HG03571 (cell line): Measurements from ENCODE around the gene ALKBH4.
"Not testable (repeated sequence)": the region's sequence is repeated elsewhere in the genome, so short reads cannot be mapped to it uniquely, and the experiment has no call there.

ENCODE experiments used
- ATAC-seq: cut with Tn5 transposase; IDR thresholded peaks from one replicate; pipeline ENCODE4 v1.9.1; 2021; ENCODE audit not compliant: unreplicated experiment

ALKBH4 gene

GRCh38 chr7:102478314-102479208 is 13.9 kb upstream of the ALKBH4 start, which contains the start of gene POLR2J:
Gene POLR2J (minus strand): TSS chr7:102478922. CDS start chr7:102478860, 62 bp downstream.
- ATAC-seq = peak; percentile 83

DNA sequence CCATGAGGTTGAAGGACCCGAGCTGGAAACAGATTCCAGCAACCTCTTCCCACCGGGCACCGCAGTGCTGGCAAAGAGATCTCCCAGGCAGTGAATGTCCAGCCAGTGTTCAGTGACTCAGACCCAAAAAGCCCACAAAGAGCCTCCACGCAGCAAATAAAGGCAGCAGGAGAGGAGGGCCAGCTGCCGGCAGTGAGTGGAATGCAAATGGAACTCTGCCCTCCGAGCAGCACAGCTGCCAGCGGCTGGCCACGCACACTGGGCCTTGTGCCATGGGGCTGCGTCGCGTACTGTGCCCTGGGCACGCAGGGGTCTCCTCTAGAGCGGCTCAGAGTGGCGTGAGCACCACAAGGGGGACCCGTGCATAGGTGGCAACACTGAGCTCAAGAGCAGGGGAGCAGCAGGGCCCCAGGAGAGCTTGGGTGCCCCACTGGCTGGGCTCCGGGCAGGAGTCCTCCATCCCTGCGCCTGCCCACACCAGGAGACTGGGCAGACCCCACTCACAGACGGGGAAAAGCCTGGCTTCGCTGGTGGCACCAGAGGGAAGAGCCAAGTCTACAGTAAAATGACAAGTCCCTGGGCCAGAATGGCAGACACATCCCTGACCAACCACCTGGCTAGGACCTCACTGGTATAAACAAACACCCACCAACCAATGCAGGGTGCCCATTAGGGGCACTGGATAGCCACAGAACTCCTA is 10.2 kb upstream of the ALKBH4 start:
- ATAC-seq = not testable (repeated sequence)

GRCh38 chr7:102474116-102474515 is 9.5 kb upstream of the ALKBH4 start:
- not testable (repeated sequence) for ATAC-seq

DNA sequence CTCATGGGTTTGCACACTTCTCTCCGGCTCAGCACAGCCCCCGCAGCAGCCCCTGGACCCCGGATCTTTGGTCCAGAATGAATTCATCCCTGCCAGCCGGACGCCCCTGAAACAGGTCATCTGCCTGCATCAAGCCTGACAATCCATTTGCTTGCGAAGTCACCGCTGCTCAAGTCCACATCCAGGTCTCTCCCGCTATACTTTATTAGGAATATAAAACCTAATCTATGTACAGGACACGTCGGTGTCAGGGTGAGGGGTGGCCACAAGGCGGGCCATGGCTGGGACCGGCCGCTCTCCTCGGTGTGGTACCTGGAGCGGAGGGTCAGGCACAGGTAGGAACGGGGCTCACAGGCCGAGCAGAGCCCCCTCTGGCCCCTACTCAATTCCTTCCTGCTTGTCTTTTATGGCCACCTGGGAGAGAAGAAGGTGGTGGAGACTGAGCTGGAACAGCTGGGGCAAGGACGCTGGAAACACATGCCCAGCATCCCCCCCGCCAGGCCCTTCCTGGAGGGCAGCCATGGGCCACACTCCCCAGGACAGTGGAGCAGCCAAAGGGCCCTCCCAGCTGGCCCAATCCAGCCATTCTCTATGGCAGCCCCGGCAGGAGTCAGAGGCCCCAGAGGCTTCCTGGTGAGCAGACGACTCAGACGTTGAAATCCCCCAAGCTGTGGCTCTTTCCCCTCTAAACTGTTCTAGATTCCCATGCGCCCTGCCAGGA is 8.8 kb upstream of the ALKBH4 start:
- ATAC-seq = no peak

DNA sequence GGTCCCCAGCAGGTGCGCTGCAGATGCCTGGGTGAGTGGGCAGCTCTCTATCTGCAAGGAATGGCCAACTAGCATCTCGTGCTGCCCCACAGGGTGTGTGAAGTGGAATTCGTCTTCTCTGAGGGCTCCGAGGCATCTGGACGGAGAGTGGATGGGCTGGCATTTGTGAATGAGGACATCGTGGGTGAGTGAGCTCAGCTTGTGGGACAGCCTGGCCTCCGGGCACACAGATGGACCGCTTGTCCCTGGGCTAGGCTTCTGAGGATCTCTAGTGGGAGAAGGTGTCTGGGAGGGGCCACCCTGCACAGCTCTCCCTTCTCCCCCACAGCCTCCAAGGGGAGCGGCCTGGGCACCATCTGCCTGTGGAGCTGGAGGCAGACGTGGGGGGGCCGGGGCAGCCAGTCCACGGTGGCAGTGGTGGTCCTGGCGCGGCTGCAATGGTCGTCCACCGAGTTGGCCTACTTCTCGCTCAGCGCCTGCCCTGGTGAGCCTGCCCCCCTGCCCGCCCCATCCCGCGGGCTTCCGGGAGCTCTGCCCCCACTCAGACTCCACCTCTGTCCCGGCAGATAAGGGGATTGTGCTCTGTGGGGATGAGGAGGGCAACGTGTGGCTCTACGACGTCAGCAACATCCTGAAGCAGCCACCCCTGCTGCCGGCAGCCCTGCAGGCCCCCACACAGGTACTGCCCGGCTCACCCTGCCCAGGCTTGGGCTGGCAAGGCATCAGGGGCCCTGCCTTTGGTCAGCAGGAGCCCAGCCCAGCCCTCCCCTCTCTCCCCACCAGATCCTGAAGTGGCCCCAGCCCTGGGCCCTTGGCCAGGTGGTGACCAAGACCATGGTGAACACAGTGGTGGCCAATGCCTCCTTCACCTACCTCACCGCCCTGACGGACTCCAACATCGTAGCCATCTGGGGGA is 7.7 kb upstream of the ALKBH4 start:
- no peak for ATAC-seq

DNA sequence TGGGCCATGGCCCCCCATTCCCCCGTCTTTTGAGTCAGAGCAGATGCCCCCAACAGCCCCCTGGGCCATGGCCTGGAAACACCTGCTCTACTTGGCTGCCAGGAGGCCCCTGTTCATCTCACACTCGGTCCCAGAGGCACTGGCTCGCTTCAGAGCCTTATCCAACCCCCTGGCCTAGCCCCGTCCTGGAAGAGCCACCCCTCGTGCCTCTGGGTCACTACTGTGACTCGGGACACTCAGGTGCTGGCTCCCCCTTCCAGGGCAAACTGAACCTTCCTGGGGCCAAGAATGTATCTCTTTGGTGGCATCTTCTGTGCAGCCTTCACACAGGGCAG is 7.1 kb upstream of the ALKBH4 start:
- ATAC-seq = no peak

DNA sequence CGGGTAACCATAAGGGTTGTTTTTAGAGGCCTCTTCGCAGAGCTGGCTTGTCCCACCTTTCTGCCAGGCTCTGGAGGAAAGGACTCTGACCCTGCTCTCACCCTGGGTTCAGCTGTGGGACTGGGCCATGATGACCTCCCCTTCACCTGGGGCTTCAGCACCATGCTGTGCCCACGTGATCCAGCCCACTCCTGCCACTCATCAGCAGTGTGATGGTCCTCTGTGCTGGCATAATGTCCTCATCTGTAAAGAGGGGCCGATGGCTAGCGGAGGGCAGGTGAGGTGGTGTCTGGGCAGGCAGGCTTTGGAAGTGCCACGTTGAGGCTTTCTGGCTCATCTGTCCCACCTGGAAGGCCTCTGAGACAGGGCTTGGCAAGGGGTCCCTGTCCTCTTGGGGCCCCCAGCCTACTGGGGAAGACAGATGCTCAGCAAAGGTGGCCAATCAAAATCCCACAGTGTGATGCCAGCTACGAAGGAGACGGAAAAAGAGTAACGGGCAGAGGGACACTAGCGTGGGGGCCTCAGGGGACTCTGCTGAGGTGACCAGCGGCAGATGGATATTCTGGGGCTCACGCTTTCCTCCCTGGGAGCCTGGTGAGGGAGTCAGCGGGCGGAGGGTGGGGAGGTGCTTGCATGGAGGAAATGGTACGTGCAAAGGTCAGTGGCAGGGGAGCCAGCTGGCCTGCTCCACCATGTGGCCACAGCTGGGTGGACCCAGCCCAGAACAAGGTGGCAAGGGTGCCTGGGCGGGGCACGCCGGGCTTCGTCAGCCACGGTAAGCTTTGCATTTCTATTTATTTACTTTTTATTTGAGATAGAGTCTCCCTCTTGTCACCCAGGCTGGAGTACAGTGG is 5.5 kb upstream of the ALKBH4 start:
- no peak for ATAC-seq

- no peak for ATAC-seq
These were observed 4.8 kb upstream of the ALKBH4 start for GRCh38 chr7:102469351-102469971.

DNA sequence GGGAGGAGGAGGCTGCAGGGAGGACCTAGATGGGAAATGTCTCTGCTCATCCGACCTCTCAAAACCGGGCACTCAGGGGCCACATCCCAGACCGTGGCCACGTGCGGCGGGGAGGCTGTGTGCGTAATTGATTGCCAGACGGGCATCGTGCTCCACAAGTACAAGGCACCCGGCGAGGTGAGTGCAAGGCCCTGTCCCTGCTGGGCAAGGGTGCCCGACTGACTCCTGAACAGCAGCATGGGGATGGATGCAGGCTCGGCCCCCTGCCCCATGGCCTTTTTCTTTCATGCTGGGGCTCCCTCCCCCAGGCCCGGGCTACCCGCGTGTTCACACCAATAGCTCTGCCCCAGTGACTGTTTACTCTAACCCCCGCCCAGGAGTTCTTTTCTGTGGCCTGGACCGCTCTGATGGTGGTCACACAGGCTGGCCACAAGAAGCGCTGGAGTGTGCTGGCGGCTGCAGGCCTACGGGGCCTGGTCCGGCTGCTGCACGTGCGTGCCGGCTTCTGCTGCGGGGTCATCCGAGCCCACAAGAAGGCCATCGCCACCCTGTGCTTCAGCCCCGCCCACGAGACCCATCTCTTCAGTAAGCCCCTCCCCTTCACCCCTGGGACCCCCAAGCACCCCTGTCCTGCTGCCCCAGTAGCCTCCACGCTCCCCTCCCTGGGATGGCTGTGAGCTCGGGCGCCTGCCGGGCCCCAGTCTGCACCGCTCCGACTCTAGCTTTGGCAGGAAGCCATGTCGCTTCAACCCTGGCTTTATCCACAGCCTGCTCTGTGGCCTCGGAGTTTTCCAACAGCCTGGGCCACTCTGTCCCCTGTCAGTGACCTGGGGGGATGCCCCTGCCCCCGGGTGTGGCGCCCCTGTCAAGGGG is 4.1 kb upstream of the ALKBH4 start:
- ATAC-seq = no peak

GRCh38 chr7:102467581-102468477 is 3.2 kb upstream of the ALKBH4 start:
- no peak for ATAC-seq

GRCh38 chr7:102466097-102466496 is 1.4 kb upstream of the ALKBH4 start:
- ATAC-seq = no peak

GRCh38 chr7:102463841-102464576 is 654 bp downstream of the ALKBH4 start:
- ATAC-seq = no peak

GRCh38 chr7:102460467-102460866 is 4.2 kb downstream of the ALKBH4 start:
- no peak for ATAC-seq

- no peak for ATAC-seq
These were observed 5.3 kb downstream of the ALKBH4 start for GRCh38 chr7:102459221-102459844.

GRCh38 chr7:102457352-102457924 is 7.2 kb downstream of the ALKBH4 start:
- no peak for ATAC-seq

GRCh38 chr7:102456327-102456726 is 8.3 kb downstream of the ALKBH4 start:
- no peak for ATAC-seq
